C4-2B (cell line): ENCODE results near the gene MT1M.

ENCODE experiments used
- H3K27ac ChIP-seq: fragments of 450-650 bp; 2 replicates; pipeline ENCODE4 v1.5.1; 2017
- ZFX ChIP-seq: fragments of 450-650 bp; IDR thresholded peaks from 2 replicates; pipeline ENCODE4 v1.6.1; 2017
- TF ChIP-seq, protein P1 (sequence below): fragments of 450-650 bp; conservative IDR thresholded peaks from 2 replicates; pipeline ENCODE4 v1.5.1; 2017; ENCODE audit warnings: mild to moderate bottlenecking

The MT1M gene

DNA sequence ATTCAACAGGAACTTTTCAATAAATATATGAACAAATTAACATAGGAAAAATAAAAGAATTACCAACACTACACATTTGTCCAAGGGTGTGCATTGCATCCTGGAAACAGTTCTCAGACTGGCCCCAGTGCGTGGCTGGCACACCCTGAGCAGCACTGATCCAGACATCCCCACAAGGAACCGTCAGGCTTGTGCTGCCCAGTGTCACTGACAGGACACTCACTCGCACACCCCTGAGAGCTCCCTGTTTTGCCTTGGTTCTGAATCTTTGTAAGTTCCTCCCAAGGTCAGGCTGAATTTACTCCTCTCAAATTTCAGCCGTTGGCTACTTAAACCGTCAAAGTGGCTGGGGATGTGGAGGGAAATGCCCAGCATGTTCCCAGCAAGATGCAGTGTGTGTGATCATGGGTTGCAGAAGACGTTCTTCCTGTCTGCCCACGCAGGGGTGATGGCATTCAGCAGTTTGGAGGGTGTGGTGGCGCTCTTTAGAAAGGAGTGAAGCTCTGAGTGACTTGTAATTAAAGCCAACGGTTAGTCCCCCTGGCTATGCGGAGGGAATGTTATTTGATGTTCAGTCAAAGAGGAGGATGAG, 22.3 kb upstream of the MT1M start:
- no peak for TF ChIP-seq ZFX
- TF ChIP-seq, protein P1, sequence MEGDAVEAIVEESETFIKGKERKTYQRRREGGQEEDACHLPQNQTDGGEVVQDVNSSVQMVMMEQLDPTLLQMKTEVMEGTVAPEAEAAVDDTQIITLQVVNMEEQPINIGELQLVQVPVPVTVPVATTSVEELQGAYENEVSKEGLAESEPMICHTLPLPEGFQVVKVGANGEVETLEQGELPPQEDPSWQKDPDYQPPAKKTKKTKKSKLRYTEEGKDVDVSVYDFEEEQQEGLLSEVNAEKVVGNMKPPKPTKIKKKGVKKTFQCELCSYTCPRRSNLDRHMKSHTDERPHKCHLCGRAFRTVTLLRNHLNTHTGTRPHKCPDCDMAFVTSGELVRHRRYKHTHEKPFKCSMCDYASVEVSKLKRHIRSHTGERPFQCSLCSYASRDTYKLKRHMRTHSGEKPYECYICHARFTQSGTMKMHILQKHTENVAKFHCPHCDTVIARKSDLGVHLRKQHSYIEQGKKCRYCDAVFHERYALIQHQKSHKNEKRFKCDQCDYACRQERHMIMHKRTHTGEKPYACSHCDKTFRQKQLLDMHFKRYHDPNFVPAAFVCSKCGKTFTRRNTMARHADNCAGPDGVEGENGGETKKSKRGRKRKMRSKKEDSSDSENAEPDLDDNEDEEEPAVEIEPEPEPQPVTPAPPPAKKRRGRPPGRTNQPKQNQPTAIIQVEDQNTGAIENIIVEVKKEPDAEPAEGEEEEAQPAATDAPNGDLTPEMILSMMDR: no peak
- H3K27ac ChIP-seq: peak overlapping the region; percentile 79

DNA sequence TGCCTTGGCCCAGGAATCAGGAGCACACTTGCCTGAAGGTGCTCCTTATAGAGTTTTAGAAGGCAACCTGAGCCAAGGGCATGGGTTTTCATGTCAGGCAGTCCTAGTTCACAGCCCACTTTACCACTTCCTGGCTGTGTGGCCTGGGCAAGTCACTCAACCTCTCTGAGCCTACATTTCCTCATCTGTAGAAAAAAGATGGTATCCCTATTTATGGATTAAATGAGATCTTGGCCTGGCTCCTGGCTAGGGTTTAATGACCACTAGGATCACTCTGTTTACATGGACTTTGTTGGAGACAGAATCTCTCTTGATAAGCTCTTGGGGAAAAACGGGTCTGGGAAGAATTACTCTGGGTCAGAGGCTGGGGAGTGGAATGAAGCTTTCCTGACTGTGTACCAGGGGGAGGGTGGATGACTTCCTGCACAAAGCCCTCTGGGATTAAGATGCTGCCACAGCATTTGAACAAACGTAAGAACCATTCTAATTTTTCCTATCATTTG, 21.8 kb upstream of the MT1M start:
- TF ChIP-seq, protein P1: no peak
- TF ChIP-seq ZFX: no peak
- peak overlapping the region; percentile 79; the same call in 1 of the 2 replicates for H3K27ac ChIP-seq

DNA sequence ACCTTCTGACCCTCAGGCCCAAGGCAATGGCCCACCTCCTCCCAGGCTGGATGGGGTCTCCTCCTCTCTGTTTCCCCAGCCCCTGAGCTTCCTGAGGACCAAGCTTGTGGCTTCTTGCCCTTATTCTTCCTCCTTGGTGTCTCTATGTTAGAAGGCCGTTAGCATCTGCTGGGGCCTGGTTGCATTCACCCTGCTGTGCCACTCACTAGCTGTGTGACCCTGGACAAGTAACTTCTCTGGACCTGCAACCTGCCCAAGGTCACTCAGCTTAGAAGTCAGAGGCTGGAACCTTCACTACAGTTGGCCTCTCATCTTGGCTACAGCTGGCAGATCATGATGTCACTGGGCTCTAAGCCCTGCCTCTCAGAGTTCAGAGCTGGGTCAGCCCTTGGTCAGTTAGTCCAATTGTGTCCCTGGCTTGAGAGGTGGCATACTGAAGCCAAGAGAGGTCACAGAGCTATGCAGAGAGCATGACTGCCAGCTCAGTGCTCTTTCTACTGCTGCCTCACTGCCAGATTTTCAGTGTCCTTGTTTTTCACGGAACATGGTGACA, 21.1 kb upstream of the MT1M start:
- H3K27ac ChIP-seq: no peak overlapping the region
- TF ChIP-seq ZFX: no peak
- TF ChIP-seq, protein P1: no peak

DNA sequence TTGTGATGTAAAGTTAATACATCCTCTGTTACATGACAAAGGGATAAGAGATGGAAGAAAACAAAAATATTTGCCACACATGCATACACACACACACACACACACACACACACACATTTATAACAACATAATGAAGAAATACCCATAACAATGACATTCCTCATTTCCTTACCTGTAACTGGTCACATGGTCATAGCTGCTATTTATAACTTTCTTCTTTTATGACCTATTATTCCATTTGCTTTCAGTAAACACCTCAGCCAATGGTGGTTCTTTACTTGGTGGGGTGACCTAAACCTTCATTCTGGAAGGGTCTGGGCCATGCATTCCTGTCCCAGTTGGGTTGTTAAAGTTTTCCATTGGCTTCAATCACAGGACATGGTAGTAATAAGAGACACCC, 18.8 kb upstream of the MT1M start:
- H3K27ac ChIP-seq: no peak overlapping the region
- TF ChIP-seq, protein P1: no peak

DNA sequence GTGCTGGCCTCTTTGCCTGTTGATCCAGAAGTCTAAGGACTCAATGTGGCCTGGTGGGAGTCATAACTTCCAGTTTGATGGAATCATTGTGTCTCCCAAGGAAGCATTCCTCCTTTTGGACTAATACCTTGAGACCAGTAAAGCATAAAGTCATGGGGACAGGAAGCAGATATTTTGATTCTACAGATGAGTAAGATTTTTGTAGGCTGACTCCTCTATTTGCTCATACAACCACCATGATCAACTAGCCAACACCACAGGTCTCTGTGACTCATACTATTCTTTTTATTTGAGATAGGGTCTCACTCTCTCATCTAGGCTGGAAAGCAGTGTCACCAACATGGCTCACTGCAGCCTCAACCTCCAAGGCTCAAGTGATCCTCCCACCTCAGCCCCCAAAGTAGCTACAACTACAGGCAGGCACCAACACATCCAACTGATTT, 17.9 kb upstream of the MT1M start:
- no peak overlapping the region for H3K27ac ChIP-seq
- no peak for TF ChIP-seq ZFX
- TF ChIP-seq, protein P1: no peak

DNA sequence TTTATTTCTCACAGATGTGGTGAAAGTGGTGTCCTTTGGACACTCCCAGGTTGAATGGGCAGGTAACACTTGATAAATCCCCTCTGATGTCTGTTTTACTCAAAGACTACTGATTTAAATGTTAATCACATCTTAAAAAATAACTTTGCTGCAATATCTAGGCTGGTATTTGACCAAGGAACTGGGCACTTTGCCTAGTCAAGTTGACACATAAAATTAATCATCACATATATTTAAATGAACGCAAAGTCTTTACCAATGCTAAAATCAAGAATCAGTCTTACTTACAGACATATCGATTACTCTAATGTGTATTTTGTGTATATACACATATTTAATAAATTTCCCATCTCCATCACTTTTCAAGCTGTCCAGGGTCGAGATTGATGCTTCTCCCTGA, 17.1 kb upstream of the MT1M start:
- H3K27ac ChIP-seq: no peak overlapping the region
- TF ChIP-seq, protein P1: no peak
- TF ChIP-seq ZFX: no peak

DNA sequence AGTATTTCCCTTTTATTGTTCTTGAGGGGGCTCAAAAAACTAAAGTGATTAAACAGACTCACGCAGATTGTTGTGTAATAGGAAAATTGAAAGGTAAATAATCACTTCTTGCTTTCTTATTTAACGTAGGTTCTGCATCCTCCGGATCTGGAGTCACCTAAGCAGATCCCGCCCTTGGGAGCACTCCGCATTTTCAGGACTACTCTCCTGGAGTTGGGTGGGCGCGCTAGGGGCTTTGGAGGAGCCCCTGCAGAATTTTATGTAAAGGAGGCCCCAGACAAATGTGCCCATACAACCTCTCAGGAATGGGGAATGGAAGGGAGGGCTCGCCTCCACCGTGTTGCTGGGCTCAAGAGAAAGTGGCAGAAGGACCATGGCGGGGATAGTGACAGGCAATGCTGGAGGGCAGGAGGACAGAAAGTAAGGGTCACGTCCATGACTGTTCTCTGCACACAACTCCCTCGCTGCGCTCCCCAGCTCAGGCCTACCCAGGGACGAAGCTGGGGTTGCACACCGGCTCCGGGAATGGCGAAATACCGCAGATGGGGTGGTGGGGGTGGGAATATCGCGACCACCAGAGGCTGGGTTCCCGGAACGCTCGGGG, 15.7 kb upstream of the MT1M start:
- H3K27ac ChIP-seq: no peak overlapping the region
- TF ChIP-seq ZFX: no peak
- TF ChIP-seq, protein P1: no peak
